ENCODE data around the gene ASB7. TPM values are rescaled to one million over a fixed set of nuclear protein-coding genes. Genes with fewer than 3 reads are reported as not detected.

The ASB7 gene
- total RNA-seq, 2 donors from 2014 or later, result 14.3 to 16.2 TPM

DNA sequence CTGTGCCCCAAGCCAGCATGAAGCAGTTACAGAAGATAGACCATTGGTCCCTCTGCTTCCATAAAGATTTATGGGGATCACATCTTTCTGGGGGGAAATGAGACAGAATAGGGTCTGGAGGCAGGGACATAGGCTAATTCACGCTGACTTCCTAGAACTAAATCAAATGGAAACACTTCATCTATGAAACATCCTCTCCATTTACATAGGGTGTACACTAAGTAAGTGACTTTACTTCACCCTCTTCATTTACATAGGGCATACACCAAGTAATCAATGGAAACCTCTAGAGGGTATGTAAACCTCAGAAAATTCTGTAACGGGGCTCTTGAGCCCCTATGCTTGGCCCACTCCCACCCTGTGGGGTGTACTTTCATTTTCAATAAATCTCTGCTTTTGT lies 10.6 kb upstream of the ASB7 start:
- Histone ChIP-seq H3K27me3 (ENCODE audit: control insufficient read depth, insufficient read depth, low read length, poor library complexity, severe bottlenecking) (no peaks in the 10 kb centered on the region), H3K4me3 (ENCODE audit: low read length) (no peak overlapping the region), H3K27ac (ENCODE audit: low read depth, low read length) (no peak overlapping the region), H3K4me1 (ENCODE audit: control insufficient read depth, insufficient read depth, low read length) (no peaks in the 10 kb centered on the region), H3K9ac (ENCODE audit: extremely low read depth, low read length, poor library complexity, severe bottlenecking) (no peak overlapping the region), H3K36me3 (ENCODE audit: control insufficient read depth, insufficient read depth, low read length) (no peaks in the 10 kb centered on the region), H3K9me3 (ENCODE audit: control insufficient read depth, low read length) (peaks cover 51% of the 10 kb centered on the region)
- Mint-ChIP-seq H3K4me1 (no peaks in the 10 kb centered on the region), H3K36me3 (ENCODE audit: low read depth) (peaks cover 27% of the 10 kb centered on the region), H3K27me3 (ENCODE audit: insufficient read depth) (no peaks in the 10 kb centered on the region), H3K27ac (no peak overlapping the region), H3K4me3 (no peak overlapping the region), H3K9me3 (peaks cover 58% of the 10 kb centered on the region)
- WGBS, 2 experiments (ENCODE audit: insufficient coverage in 1 of 2, insufficient read length in 1 of 2), result 79 to 86% methylated on average over 1 to 2 of the region's 2 CpGs
- TF ChIP-seq, protein P1, sequence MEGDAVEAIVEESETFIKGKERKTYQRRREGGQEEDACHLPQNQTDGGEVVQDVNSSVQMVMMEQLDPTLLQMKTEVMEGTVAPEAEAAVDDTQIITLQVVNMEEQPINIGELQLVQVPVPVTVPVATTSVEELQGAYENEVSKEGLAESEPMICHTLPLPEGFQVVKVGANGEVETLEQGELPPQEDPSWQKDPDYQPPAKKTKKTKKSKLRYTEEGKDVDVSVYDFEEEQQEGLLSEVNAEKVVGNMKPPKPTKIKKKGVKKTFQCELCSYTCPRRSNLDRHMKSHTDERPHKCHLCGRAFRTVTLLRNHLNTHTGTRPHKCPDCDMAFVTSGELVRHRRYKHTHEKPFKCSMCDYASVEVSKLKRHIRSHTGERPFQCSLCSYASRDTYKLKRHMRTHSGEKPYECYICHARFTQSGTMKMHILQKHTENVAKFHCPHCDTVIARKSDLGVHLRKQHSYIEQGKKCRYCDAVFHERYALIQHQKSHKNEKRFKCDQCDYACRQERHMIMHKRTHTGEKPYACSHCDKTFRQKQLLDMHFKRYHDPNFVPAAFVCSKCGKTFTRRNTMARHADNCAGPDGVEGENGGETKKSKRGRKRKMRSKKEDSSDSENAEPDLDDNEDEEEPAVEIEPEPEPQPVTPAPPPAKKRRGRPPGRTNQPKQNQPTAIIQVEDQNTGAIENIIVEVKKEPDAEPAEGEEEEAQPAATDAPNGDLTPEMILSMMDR (conservative IDR thresholded peaks at IDR 0.05), result no peak
- no peak for DNase-seq

DNA sequence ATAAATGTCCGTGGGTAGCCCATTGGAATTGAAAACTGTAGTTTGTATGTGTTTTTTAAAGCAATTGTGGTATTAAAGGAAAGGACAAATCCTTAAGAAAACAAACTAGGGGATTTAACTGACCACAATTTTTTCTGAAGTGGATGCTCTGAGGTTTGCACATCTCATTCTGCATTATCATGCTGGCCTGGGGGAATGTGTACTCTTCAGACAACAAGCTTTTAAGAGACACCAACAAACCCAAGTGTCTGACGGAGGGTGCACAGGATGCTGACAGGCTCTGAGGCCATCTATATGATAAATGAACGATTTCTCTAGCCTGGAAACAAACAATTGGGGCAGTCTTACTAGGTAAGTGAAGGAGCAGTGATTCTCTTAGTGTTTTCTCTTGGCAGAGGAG lies 9.5 kb upstream of the ASB7 start:
- H3K4me1 ChIP-seq (ENCODE audit: control insufficient read depth, insufficient read depth, low read length), result no peaks in the 10 kb centered on the region
- H3K4me1 Mint-ChIP-seq, result no peaks in the 10 kb centered on the region
- no peak overlapping the region for H3K4me3 ChIP-seq (ENCODE audit: low read length)
- no peak for DNase-seq
- no peak overlapping the region for H3K4me3 Mint-ChIP-seq
- H3K27me3 ChIP-seq (ENCODE audit: control insufficient read depth, insufficient read depth, low read length, poor library complexity, severe bottlenecking), result no peaks in the 10 kb centered on the region
- WGBS, 2 experiments (ENCODE audit: insufficient coverage in 1 of 2, insufficient read length in 1 of 2), result 96 to 100% methylated on average over 2 to 3 of the region's 3 CpGs
- no peak overlapping the region for H3K27ac ChIP-seq (ENCODE audit: low read depth, low read length)
- H3K27ac Mint-ChIP-seq, result no peak overlapping the region
- peaks cover 40% of the 10 kb centered on the region for H3K9me3 ChIP-seq (ENCODE audit: control insufficient read depth, low read length)
- H3K36me3 ChIP-seq (ENCODE audit: control insufficient read depth, insufficient read depth, low read length), result no peaks in the 10 kb centered on the region
- no peaks in the 10 kb centered on the region for H3K27me3 Mint-ChIP-seq (ENCODE audit: insufficient read depth)
- peaks cover 47% of the 10 kb centered on the region for H3K9me3 Mint-ChIP-seq
- peaks cover 25% of the 10 kb centered on the region for H3K36me3 Mint-ChIP-seq (ENCODE audit: low read depth)
- TF ChIP-seq, protein P1 (conservative IDR thresholded peaks at IDR 0.05), result no peak
- no peak overlapping the region for H3K9ac ChIP-seq (ENCODE audit: extremely low read depth, low read length, poor library complexity, severe bottlenecking)

DNA sequence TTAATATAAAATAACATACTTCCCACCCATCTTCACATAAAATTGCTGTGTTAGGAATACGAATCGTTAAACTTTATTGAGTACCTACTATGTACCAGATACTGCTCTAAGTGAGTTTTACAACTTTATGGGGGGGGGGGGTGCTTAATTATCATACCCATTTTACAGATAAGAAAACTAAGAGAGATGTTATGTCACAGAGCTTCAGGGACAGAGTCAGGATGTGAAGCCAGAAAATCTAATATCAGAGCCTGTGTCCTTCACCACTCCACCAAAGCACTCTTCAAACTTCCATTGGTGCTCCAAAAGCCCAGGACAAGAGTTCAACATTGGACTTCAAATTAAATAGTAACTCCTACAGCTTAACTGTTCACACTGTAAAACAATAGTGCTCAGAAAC lies 9.0 kb upstream of the ASB7 start:
- H3K27ac ChIP-seq (ENCODE audit: low read depth, low read length), result no peak overlapping the region
- H3K27ac Mint-ChIP-seq, result no peak overlapping the region
- DNase-seq, result no peak
- no peaks in the 10 kb centered on the region for H3K27me3 Mint-ChIP-seq (ENCODE audit: insufficient read depth)
- H3K4me1 Mint-ChIP-seq, result no peaks in the 10 kb centered on the region
- WGBS, 2 experiments (ENCODE audit: insufficient coverage in 1 of 2, insufficient read length in 1 of 2), result no CpG with 5 or more reads among the region's 2 CpGs
- peaks cover 25% of the 10 kb centered on the region for H3K36me3 Mint-ChIP-seq (ENCODE audit: low read depth)
- no peak overlapping the region for H3K4me3 Mint-ChIP-seq
- no peaks in the 10 kb centered on the region for H3K27me3 ChIP-seq (ENCODE audit: control insufficient read depth, insufficient read depth, low read length, poor library complexity, severe bottlenecking)
- H3K4me1 ChIP-seq (ENCODE audit: control insufficient read depth, insufficient read depth, low read length), result no peaks in the 10 kb centered on the region
- TF ChIP-seq, protein P1 (conservative IDR thresholded peaks at IDR 0.05), result no peak
- H3K9me3 Mint-ChIP-seq, result peaks cover 42% of the 10 kb centered on the region
- H3K4me3 ChIP-seq (ENCODE audit: low read length), result no peak overlapping the region
- no peak overlapping the region for H3K9ac ChIP-seq (ENCODE audit: extremely low read depth, low read length, poor library complexity, severe bottlenecking)
- no peaks in the 10 kb centered on the region for H3K36me3 ChIP-seq (ENCODE audit: control insufficient read depth, insufficient read depth, low read length)
- H3K9me3 ChIP-seq (ENCODE audit: control insufficient read depth, low read length), result peaks cover 35% of the 10 kb centered on the region
